Esophagus (tissue), 2 donors: ENCODE data around the gene GOLGA6B. TPM values are rescaled to one million over a fixed set of nuclear protein-coding genes. Genes with fewer than 3 reads are reported as not detected.
A peak's percentile ranks its signal among the peaks of the same experiment; 100 is the strongest.
"Not testable (repeated sequence)": the region's sequence is repeated elsewhere in the genome, so short reads cannot be mapped to it uniquely, and the experiment has no call there.

Experiments
- H3K27ac ChIP-seq, 2 donors: one replicate each; pipeline ENCODE4 v1.5.1; 2013; ENCODE audit warnings: low read depth in 2 of 2, mild to moderate bottlenecking in 2 of 2, inconsistent platforms in 1 of 2, low read length in 1 of 2, moderate library complexity in 1 of 2
- H3K27me3 ChIP-seq, 2 donors: one replicate each; pipeline ENCODE4 v1.6.1; 2013; ENCODE audit warnings: low read length in 2 of 2, control low read depth in 1 of 2, mild to moderate bottlenecking in 1 of 2; ENCODE audit not compliant: insufficient read depth in 2 of 2, control insufficient read depth in 1 of 2
- H3K36me3 ChIP-seq, 2 donors: one replicate each; pipeline ENCODE4 v1.6.1; 2013; ENCODE audit warnings: low read length in 1 of 2; ENCODE audit not compliant: control insufficient read depth in 2 of 2, insufficient read depth in 2 of 2
- H3K4me1 ChIP-seq, 2 donors: one replicate each; pipeline ENCODE4 v1.6.1; 2013; ENCODE audit warnings: low read length in 1 of 2; ENCODE audit not compliant: control insufficient read depth in 2 of 2, insufficient read depth in 2 of 2
- H3K4me3 ChIP-seq, 2 donors: one replicate each; pipeline ENCODE4 v1.5.1; 2013; ENCODE audit warnings: low read length in 2 of 2, mild to moderate bottlenecking in 2 of 2, low read depth in 1 of 2, moderate library complexity in 1 of 2
- H3K9me3 ChIP-seq, 2 donors: one replicate each; pipeline ENCODE4 v1.6.1; 2013; ENCODE audit warnings: mild to moderate bottlenecking in 2 of 2, low read depth in 1 of 2, low read length in 1 of 2, moderate library complexity in 1 of 2; ENCODE audit not compliant: control insufficient read depth in 2 of 2, insufficient read depth in 1 of 2
- WGBS, 2 donors: extraction: QIAGEN DNeasy Blood & Tissue Kit; methylation state at CpG; one replicate each; pipeline ENCODE4 v1.1.7; 2013; 5-methylcytosine and 5-hydroxymethylcytosine counted together
- polyA plus RNA-seq, 2 donors: library from polyadenylated mRNA; stranded (reverse); fragments of 200-250 nt; gene quantifications; one replicate each; pipeline ENCODE4 v1.2.3, GENCODE V29; 2013
- donor health status: healthy with polysubstance abuse.
- donor health status: Bipolar disorder and iron deficiency.

Gene GOLGA6B
- polyA plus RNA-seq, 2 donors = not detected

DNA sequence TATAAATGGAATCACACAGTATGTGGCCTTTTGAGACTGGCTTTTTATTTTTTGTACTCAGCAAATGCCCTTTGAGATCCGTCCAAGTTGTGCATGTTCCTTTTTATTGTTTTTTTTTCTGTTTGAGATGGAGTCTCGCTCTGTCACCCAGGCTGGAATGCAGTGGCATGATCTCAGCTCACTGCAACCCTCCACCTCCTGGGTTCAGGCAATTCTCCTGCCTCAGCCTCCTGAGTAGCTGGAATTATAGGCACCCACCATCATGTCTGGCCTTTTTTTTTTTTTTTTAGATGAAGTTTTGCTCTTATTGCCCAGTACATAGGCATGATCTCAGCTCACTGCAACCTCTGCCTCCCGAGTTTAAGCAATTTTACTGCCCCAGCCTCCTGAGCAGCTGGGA is 28.3 kb upstream of the GOLGA6B start:
- H3K36me3 ChIP-seq = not testable (repeated sequence)
- 71 to 78% methylated on average over 3 of the region's 3 CpGs for WGBS, 2 donors

GRCh38 chr15:72628249-72629067 is 26.0 kb upstream of the GOLGA6B start:
- H3K4me1 ChIP-seq, H3K27ac ChIP-seq, H3K9me3 ChIP-seq, H3K27me3 ChIP-seq, H3K36me3 ChIP-seq, H3K4me3 ChIP-seq: not testable (repeated sequence)
- 88 to 92% methylated on average over 11 of the region's 11 CpGs for WGBS, 2 donors

More for the DNA sequence above, 28.3 kb upstream of the GOLGA6B start:
- H3K27ac ChIP-seq, H3K4me1 ChIP-seq, H3K4me3 ChIP-seq, H3K9me3 ChIP-seq, H3K27me3 ChIP-seq: not testable (repeated sequence)

DNA sequence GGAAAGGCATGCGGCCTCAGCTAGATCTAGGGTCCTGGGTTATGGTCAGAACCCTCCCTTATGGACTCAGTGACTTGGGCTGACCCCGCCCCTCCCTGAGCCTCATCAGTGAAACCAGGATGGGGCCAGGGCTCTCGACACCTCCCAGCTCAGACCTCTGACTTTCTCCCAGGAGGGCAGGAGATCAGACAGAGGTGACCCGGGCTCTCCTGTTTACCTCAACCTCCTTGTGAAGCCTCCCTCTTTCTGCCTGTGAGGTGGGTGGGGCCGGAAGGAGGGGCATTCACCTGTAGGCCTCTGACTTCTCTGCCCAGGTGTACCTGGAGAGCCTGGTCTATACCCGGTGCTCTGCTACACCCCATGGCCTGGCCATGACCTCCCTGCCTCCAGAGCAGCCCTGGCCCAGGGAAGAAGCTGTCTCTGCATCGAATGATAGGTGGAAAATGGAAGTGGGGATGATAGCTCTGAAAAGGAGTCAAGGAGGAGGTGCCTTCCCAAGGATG is 25.4 kb upstream of the GOLGA6B start:
- H3K27me3 ChIP-seq, H3K36me3 ChIP-seq, H3K4me1 ChIP-seq, H3K4me3 ChIP-seq, H3K9me3 ChIP-seq, H3K27ac ChIP-seq: not testable (repeated sequence)
- WGBS, 2 donors = 74 to 76% methylated on average over 7 of the region's 7 CpGs

- H3K4me3 ChIP-seq = peak overlapping the region in 1 of 2 donors; percentile 27
- H3K27me3 ChIP-seq, H3K36me3 ChIP-seq, H3K9me3 ChIP-seq, H3K4me1 ChIP-seq: not testable (repeated sequence)
- H3K27ac ChIP-seq = peak overlapping the region in 1 of 2 donors; percentile 49
- WGBS, 2 donors = 0 to 3% methylated on average over 10 to 23 of the region's 43 CpGs
Measured at GRCh38 chr15:72636519-72637282, 17.8 kb upstream of the GOLGA6B start.

DNA sequence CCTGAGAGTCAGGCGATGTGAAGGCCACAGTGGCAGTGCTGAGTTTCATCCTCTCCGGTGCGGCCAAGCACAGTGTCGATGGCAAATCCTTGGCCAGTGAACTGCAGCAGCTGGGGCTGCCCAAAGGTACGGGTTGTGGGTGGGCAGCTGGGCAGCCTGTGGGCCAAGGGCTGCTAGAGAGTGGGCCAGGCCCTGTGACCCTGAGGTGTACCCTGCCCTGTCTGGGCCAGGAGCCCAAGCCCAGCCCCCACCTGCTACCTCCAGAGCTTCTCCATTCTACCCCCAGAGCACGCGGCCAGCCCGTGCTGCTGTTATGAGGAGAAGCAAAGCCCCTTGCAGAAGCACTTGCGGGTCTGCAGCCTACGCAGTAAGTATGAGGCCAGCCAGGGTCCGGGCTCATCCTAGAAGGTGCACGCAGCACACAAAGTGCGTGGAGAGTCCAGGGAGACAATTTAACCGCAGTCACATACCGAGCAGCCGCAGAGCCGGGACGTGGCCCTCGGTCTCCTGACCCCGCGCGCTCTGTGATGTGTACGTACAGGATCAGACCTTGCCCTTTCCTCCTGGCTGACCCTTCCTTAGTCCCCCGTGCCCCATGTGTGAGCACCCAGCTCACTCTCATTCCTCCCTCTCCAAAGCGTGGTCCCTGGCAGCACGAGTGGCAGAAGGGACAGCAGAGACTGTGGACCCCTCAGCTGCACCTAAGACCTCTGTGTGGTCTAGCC is 14.6 kb upstream of the GOLGA6B start:
- not testable (repeated sequence) for H3K4me1 ChIP-seq, H3K27ac ChIP-seq, H3K36me3 ChIP-seq, H3K27me3 ChIP-seq, H3K4me3 ChIP-seq, H3K9me3 ChIP-seq
- no CpG with 5 or more reads among the region's 26 CpGs for WGBS, 2 donors

DNA sequence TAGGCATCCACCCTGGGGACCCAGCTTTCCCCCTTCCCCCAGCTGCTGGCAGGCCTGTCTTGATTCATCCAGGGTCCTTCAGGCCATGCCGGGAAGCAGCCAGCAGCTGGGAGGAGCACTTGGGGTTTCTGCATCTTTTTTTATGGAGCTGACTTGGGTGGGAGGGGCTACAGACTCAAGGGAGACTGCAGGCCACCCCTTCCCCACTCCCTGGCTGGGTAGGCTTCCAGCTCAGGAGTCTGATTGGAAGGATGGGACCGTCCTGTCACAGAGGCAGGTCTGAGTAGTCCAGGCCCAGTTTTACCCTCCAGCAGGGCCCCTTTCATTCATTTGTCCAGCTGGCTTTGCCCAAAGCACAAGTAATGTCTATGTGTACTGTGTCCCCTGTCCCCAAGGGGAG is 12.2 kb upstream of the GOLGA6B start:
- not testable (repeated sequence) for H3K4me1 ChIP-seq, H3K27me3 ChIP-seq, H3K9me3 ChIP-seq, H3K27ac ChIP-seq, H3K4me3 ChIP-seq, H3K36me3 ChIP-seq
- no CpG with 5 or more reads among the region's 2 CpGs for WGBS, 2 donors

GRCh38 chr15:72648631-72649253 is 5.8 kb upstream of the GOLGA6B start:
- not testable (repeated sequence) for H3K36me3 ChIP-seq, H3K27me3 ChIP-seq, H3K27ac ChIP-seq, H3K4me3 ChIP-seq, H3K4me1 ChIP-seq, H3K9me3 ChIP-seq
- 81 to 82% methylated on average over 8 of the region's 10 CpGs for WGBS, 2 donors

DNA sequence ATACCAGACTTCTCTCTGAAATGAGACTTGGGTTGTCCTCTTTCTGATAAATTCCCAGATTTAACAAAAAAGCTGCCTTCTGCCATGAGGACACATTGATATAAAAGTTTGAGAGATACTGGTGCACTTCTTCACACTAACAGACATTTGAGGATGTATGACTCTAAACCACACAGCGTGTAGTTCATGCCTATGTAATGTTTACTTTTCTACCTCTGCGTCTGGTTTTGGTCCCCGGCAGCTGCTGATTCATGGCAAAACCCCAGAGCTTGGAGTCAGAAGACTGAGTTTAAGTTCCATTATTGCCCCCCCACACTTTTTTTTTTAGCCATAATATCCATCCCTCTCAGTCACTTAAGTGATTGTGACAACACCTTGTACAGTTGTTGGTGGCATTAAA is 1.5 kb downstream of the GOLGA6B start:
- H3K36me3 ChIP-seq, H3K4me1 ChIP-seq, H3K27ac ChIP-seq, H3K4me3 ChIP-seq, H3K27me3 ChIP-seq, H3K9me3 ChIP-seq: not testable (repeated sequence)
- WGBS, 2 donors = no CpG with 5 or more reads among the region's 3 CpGs

DNA sequence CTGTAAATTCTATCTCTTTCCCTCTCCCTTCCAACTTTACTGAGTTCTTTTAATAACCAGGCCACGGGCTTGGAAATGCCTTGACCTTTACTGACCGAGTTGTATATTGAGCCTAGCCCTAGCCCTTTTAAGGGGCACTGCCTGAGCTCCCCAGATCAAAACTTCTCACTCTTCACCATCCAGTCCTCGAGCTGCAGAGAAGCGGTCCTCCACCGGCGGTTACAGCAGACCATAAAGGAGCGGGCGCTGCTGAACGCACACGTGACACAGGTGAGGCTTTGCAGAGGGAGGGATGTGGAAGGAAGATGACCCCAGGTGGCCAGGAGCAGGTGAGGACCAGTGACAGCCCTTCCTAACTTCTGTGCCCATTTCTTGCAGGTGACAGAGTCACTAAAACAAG is 6.6 kb downstream of the GOLGA6B start:
- not testable (repeated sequence) for H3K36me3 ChIP-seq, H3K4me3 ChIP-seq, H3K27me3 ChIP-seq, H3K9me3 ChIP-seq, H3K4me1 ChIP-seq, H3K27ac ChIP-seq
- WGBS, 2 donors = 79 to 82% methylated on average over 8 of the region's 10 CpGs
